SU-DHL-6 (cell line): ENCODE data around the gene C19orf67.

Experiments used
- H2AFZ ChIP-seq: fragments of 200-600 bp; sonication (generic); 2 replicates; pipeline ENCODE4 v1.6.1; 2014; ENCODE audit warnings: low read depth, mild to moderate bottlenecking, moderate library complexity, mixed read lengths, antibody characterized with exemption, low read length; ENCODE audit not compliant: severe bottlenecking
- H3F3A ChIP-seq: fragments of 200-600 bp; shearing (Covaris generic); 2 replicates; pipeline ENCODE4 v1.6.0; 2016; ENCODE audit warnings: antibody characterized with exemption, mild to moderate bottlenecking; ENCODE audit not compliant: insufficient read depth
- H3K27ac ChIP-seq: fragments of 200-600 bp; sonication (generic); 2 replicates; pipeline ENCODE4 v1.5.1; 2016; ENCODE audit warnings: low read depth, mild to moderate bottlenecking, low read length, moderate library complexity, mixed read lengths
- H3K27me3 ChIP-seq: fragments of 200-600 bp; sonication (generic), shearing (Covaris generic); 2 replicates; pipeline ENCODE4 v1.6.0; 2014; ENCODE audit warnings: mild to moderate bottlenecking, low read length
- H3K36me3 ChIP-seq: fragments of 200-600 bp; sonication (generic); 2 replicates; pipeline ENCODE4 v1.6.1; 2014; ENCODE audit warnings: mild to moderate bottlenecking, low read length, mixed read lengths
- H3K4me2 ChIP-seq: fragments of 300-600, 200-600 bp; shearing (Covaris generic), sonication (generic); 2 replicates; pipeline ENCODE4 v1.6.0; 2014; ENCODE audit warnings: low read length, low read depth, mild to moderate bottlenecking; ENCODE audit not compliant: poor library complexity, severe bottlenecking
- H3K4me3 ChIP-seq: fragments of 200-600 bp; sonication (generic); 2 replicates; pipeline ENCODE4 v1.5.1; 2014; ENCODE audit warnings: antibody characterized with exemption, low read length, mild to moderate bottlenecking, mixed read lengths; ENCODE audit not compliant: insufficient read depth, poor library complexity, severe bottlenecking
- H3K79me2 ChIP-seq: fragments of 200-600 bp; sonication (generic); 2 replicates; pipeline ENCODE4 v1.6.1; 2014; ENCODE audit warnings: mild to moderate bottlenecking, low read length, moderate library complexity; ENCODE audit not compliant: insufficient read depth
- H3K9ac ChIP-seq: fragments of 200-600 bp; sonication (generic); 2 replicates; pipeline ENCODE4 v1.7.0; 2014; ENCODE audit warnings: mild to moderate bottlenecking, low read length
- H3K9me2 ChIP-seq: fragments of 200-600 bp; sonication (generic); replicated peaks from 2 replicates; pipeline ENCODE4 v1.6.1; 2014; ENCODE audit warnings: low read length; ENCODE audit not compliant: insufficient read depth
- H3K9me3 ChIP-seq: fragments of 200-600 bp; sonication (generic); 2 replicates; pipeline ENCODE4 v1.6.1; 2014; ENCODE audit warnings: low read length, mixed read lengths; ENCODE audit not compliant: insufficient read depth
- H4K20me1 ChIP-seq: fragments of 200-600 bp; sonication (generic); 2 replicates; pipeline ENCODE4 v1.6.1; 2014; ENCODE audit warnings: low read depth, mild to moderate bottlenecking, antibody characterized with exemption, low read length, moderate library complexity, mixed read lengths
- CTCF ChIP-seq: fragments of 200-600 bp; sonication (generic); IDR thresholded peaks from one replicate; pipeline ENCODE4 v1.5.1; 2017; ENCODE audit warnings: antibody characterized with exemption, mild to moderate bottlenecking, low read length, moderate library complexity; ENCODE audit not compliant: insufficient read depth, poor library complexity, severe bottlenecking
- EZH2phosphoT487 ChIP-seq: fragments of 200-600 bp; sonication (generic), shearing (Covaris generic); conservative IDR thresholded peaks from 2 replicates; pipeline ENCODE4 v1.6.1; 2018; ENCODE audit warnings: mild to moderate bottlenecking, antibody characterized with exemption, low read length, moderate library complexity, mixed read lengths

The C19orf67 gene

GRCh38 chr19:14081797-14082674 is 3.5 kb downstream of the C19orf67 start:
- H3K9me2 ChIP-seq: no peaks in the 10 kb centered on the region
- H3K36me3 ChIP-seq: no peaks in the 10 kb centered on the region
- no peaks in the 10 kb centered on the region for H3K27me3 ChIP-seq
- peak overlapping the region; percentile 89 for H2AFZ ChIP-seq
- H3F3A ChIP-seq: no peaks in the 10 kb centered on the region; the same call in 1 of the 2 replicates
- H3K9me3 ChIP-seq: no peaks in the 10 kb centered on the region
- H3K4me2 ChIP-seq: peak overlapping the region; percentile 72
- no peaks in the 10 kb centered on the region for H4K20me1 ChIP-seq
- TF ChIP-seq EZH2phosphoT487 (no peak), CTCF (no peak)
- H3K9ac ChIP-seq: peak overlapping the region; percentile 74
- H3K27ac ChIP-seq: no peak overlapping the region
- H3K79me2 ChIP-seq: no peaks in the 10 kb centered on the region
- peak overlapping the region; percentile 67 for H3K4me3 ChIP-seq

GRCh38 chr19:14080887-14081796 is 4.4 kb downstream of the C19orf67 start:
- Histone ChIP-seq H3K9me3 (no peaks in the 10 kb centered on the region), H2AFZ (peak overlapping the region; percentile 89), H3K79me2 (no peaks in the 10 kb centered on the region), H3K9ac (peak overlapping the region; percentile 74), H3K36me3 (no peaks in the 10 kb centered on the region), H3K27ac (peak overlapping the region; percentile 33; the same call in 1 of the 2 replicates), H3K9me2 (no peaks in the 10 kb centered on the region), H3K4me3 (peak overlapping the region; percentile 82), H4K20me1 (no peaks in the 10 kb centered on the region), H3K4me2 (peak overlapping the region; percentile 73), H3K27me3 (no peaks in the 10 kb centered on the region), H3F3A (no peaks in the 10 kb centered on the region; the same call in 1 of the 2 replicates)
- TF ChIP-seq EZH2phosphoT487: no peak
- TF ChIP-seq CTCF: no peak

- no peaks in the 10 kb centered on the region for H3K79me2 ChIP-seq
- no peaks in the 10 kb centered on the region for H3K9me3 ChIP-seq
- H3K4me2 ChIP-seq: no peak overlapping the region
- H3K27ac ChIP-seq: no peak overlapping the region
- H3K9me2 ChIP-seq: no peaks in the 10 kb centered on the region
- H3K36me3 ChIP-seq: no peaks in the 10 kb centered on the region
- no peak overlapping the region for H3K4me3 ChIP-seq
- H3K9ac ChIP-seq: no peak overlapping the region
- H2AFZ ChIP-seq: no peak overlapping the region
- TF ChIP-seq EZH2phosphoT487 (no peak), CTCF (no peak)
- no peaks in the 10 kb centered on the region; the same call in 1 of the 2 replicates for H3F3A ChIP-seq
- no peaks in the 10 kb centered on the region for H4K20me1 ChIP-seq
- no peaks in the 10 kb centered on the region for H3K27me3 ChIP-seq
These were observed 7.2 kb downstream of the C19orf67 start for GRCh38 chr19:14078411-14078810.
